IgD-negative memory B cell (primary cell): ENCODE data around the gene LRRC31. TPM values are rescaled to one million over a fixed set of nuclear protein-coding genes. Genes with fewer than 3 reads are reported as not detected.

Experiments
- H3K27ac Mint-ChIP-seq, 3 donors: one replicate each; pipeline ENCODE4 v1.8.0; 2020 to 2022; ENCODE audit warnings: mild to moderate bottlenecking in 3 of 3, mixed read lengths in 3 of 3, moderate library complexity in 1 of 3
- H3K27me3 Mint-ChIP-seq: one replicate; pipeline ENCODE4 v1.8.0; 2021; ENCODE audit warnings: mixed read lengths
- H3K36me3 Mint-ChIP-seq: one replicate; pipeline ENCODE4 v1.8.0; 2020; ENCODE audit warnings: mild to moderate bottlenecking, mixed read lengths
- H3K4me1 Mint-ChIP-seq, 3 donors: one replicate each; pipeline ENCODE4 v1.8.0; 2020 to 2022; ENCODE audit warnings: mixed read lengths in 3 of 3, mild to moderate bottlenecking in 1 of 3
- H3K4me3 Mint-ChIP-seq, 4 donors: one replicate each; pipeline ENCODE4 v1.8.0; 2020 to 2022; ENCODE audit warnings: mild to moderate bottlenecking in 4 of 4, mixed read lengths in 4 of 4, moderate library complexity in 3 of 4
- H3K9me3 Mint-ChIP-seq, 3 donors: one replicate each; pipeline ENCODE4 v1.8.0; 2020 to 2021; ENCODE audit warnings: mixed read lengths in 3 of 3, mild to moderate bottlenecking in 1 of 3
- polyA plus RNA-seq: library from polyadenylated mRNA; unstranded; fragments of 300-500 nt; fragmentation: Illumina TruSeq; gene quantifications from one replicate; pipeline ENCODE4 v1.2.3, GENCODE V29; 2021

The LRRC31 gene
- polyA plus RNA-seq, 1 donor from 2014 or later, result not detected

DNA sequence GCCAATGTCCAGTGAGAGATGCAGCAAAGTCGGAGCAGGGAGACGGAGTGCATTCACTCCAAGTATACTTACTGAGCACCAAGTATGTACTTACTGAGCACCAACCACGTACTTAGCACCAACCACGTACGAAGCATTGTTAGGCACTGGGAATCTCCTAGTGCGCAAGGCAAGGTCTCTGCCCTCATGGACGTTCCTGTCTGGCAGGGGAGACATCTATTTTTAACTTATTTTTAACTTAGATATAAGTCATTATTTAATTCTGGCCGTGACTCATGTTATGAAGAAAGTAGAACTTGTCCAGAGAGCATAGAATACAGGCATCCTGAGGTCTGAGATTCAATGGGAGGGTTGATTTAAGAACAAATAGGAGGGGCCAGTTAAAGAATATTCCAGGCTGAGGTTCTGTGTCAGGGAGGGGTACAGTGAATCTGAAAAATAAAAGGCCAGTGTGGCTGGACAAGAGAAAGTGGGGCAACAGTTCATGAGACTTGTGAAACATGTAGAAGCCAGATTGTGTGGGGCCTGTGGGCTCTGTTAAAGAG, 9.3 kb upstream of the LRRC31 start:
- no peaks in the 10 kb centered on the region for H3K36me3 Mint-ChIP-seq
- no peaks in the 10 kb centered on the region for H3K27me3 Mint-ChIP-seq
- H3K27ac Mint-ChIP-seq, result no peak overlapping the region
- no peak overlapping the region for H3K4me3 Mint-ChIP-seq
- H3K9me3 Mint-ChIP-seq, result no peaks in the 10 kb centered on the region
- peaks cover 0 to 8% (median 6%) of the 10 kb centered on the region in 3 donors for H3K4me1 Mint-ChIP-seq

DNA sequence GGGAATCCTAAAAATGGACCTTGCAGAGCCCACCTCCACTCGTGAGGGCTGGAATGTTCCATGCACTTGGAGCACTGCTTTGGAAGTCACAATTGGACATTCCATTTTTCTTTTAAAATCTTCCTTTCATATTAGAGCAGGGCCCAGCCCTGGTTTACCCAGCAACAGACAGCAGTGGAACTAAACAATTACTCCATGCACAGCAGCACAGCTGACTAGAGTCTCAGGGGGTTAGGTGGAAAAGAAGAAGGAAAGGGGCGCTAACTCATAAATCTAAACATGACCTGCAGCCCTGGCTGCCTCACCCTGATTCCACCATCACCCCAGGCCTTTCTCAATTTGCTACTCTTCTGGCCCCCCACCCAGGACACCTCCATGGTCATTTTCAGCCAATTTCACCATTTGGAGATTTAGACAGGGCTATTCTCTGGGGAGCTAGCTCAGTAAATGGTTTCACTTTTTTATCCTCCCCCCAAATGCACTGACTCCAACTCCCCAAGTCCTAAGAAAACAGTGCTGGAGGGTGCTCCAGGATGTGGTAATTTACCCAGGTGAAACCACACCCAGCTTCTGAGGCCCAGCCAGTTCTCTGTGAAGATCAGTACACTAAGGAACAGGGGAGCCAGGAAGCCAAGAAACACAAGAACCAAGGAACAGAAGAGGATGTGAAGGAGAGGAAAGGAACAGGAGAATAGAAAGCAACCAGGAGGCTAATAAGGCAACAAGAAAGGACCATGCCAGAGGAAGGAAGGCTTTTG, 1.6 kb upstream of the LRRC31 start:
- Mint-ChIP-seq H3K9me3 (no peaks in the 10 kb centered on the region), H3K4me1 (peaks cover 0 to 13% (median 3%) of the 10 kb centered on the region in 3 donors), H3K36me3 (no peaks in the 10 kb centered on the region), H3K27me3 (no peaks in the 10 kb centered on the region), H3K27ac (no peak overlapping the region), H3K4me3 (no peak overlapping the region)

DNA sequence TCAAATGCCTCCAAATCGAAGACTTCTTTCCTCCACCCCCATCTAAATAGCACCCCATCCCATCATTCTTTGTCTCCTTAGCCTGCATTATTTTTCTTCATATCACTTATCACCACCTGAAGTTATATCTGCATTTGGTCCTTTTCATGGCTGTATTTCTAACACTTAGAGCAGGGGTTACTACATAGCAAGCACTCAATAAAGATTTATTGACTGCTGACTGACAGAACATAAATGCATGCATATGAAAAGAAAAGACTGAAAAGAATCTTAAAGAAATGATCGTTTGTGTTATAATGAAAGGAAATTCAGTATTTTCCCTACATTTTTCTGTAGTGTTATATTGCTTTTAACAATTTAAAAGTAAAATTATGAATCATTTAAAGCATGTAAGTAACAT, 1.4 kb downstream of the LRRC31 start:
- no peaks in the 10 kb centered on the region for H3K9me3 Mint-ChIP-seq
- H3K4me3 Mint-ChIP-seq, result no peak overlapping the region
- H3K27me3 Mint-ChIP-seq, result peaks cover 6% of the 10 kb centered on the region
- no peaks in the 10 kb centered on the region for H3K36me3 Mint-ChIP-seq
- peaks cover 18 to 31% (median 19%) of the 10 kb centered on the region in 3 donors for H3K4me1 Mint-ChIP-seq
- no peak overlapping the region for H3K27ac Mint-ChIP-seq

DNA sequence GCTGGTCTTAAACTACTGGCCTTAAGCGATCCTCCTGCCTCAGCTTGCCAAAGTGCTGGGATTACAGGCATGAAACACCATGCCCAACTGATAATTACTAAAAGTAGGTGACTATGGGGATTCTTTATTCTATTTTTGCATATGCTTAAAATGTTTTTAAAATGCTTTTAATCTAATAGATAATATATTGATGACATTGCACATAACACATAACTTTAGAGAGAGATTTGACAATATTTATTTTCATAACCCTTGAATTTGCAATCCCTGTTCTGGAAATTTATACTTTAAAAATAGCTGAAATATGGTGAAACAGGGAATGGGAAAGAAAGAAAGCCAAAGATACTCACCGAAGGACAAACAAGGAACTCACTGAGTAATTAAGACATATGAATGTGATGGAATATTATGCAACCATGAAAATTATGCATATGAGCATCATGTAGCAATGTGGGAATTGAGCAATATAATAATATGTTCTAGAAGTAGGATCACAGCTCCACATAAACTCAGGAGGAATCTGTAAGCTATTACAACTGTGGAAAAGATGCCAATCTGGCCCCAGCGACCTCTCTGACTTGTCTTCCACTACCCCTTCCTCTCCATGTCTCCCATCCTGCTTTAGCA, 2.0 kb downstream of the LRRC31 start:
- no peak overlapping the region for H3K27ac Mint-ChIP-seq
- no peak overlapping the region for H3K4me3 Mint-ChIP-seq
- no peaks in the 10 kb centered on the region for H3K36me3 Mint-ChIP-seq
- H3K27me3 Mint-ChIP-seq, result peaks cover 6% of the 10 kb centered on the region
- no peaks in the 10 kb centered on the region for H3K9me3 Mint-ChIP-seq
- H3K4me1 Mint-ChIP-seq, result peaks cover 18 to 33% (median 21%) of the 10 kb centered on the region in 3 donors

DNA sequence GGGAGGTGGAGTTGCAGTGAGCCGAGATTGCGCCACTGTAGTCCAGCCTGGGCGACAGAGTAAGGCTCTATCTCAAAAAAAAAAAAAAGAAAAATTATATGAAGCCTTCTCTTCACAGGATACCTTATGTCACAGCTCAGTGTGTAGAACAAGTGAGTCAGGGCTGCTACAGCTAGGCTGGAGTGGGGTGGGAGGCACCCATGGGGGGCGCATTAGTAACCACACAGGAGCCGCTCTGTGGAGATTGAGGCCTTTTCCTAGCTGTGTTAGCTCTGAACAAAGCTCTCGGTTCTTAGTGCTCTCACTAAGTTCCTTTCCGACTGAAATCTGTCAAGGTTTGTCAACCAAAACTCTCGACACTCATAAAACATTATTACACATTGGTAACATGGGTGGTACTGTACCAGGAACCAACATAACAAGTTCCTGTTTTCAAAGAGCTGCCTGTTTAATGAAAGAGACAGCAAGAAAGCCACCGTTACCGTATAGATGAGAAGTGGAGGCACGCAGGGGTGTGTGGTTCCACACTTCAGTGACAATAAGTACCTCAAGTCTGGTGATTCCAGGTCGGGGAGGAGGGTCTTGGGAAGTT, 4.5 kb downstream of the LRRC31 start:
- Mint-ChIP-seq H3K27ac (peak overlapping the region; percentile 2 to 64 (median 14)), H3K27me3 (peaks cover 6% of the 10 kb centered on the region), H3K9me3 (no peaks in the 10 kb centered on the region), H3K4me3 (peak overlapping the region in 2 of 4 donors; percentile 82 to 84), H3K36me3 (no peaks in the 10 kb centered on the region), H3K4me1 (peaks cover 15 to 22% (median 21%) of the 10 kb centered on the region in 3 donors)

DNA sequence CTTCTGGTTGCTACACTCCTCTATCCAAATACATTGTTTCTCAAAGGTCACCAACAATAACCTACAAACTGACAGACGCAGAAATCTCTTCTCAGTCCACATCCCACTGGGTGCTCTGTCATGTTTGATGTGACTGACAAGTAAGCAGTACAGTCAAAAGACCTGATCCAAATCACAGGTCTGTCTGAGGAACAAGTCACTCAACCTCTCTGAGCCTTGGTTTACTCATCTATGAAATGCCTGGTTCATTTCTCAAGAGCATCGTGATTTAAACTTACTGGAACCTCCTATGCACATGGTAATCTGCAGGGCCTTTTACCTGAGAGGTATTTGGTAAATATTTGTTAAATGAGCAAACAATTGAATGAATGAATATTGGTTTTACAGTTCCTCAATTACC, 5.5 kb downstream of the LRRC31 start:
- Mint-ChIP-seq H3K9me3 (no peaks in the 10 kb centered on the region), H3K4me3 (no peak overlapping the region), H3K27me3 (peaks cover 7% of the 10 kb centered on the region), H3K36me3 (no peaks in the 10 kb centered on the region), H3K4me1 (peaks cover 15 to 21% (median 20%) of the 10 kb centered on the region in 3 donors), H3K27ac (no peak overlapping the region)

DNA sequence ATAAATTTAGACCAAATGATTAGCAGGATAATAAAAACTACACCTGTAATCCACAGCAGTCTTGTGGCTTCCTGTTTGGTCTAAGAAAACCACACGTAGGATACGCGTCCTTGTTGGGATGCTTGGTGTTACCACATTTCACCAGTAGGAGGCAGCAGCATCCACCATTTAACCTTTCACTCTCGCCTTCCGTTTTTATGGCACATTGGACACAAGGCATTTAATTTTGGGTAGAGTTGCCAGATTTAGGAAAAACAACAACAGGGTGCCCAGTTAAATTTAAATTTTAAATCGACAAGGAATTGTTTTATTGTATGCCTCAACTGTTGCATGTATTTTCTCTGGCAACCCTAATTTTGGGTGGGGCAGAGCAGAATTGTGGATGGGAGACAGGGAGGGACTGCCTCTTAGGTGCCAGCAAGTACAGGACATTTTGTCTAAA, 6.3 kb downstream of the LRRC31 start:
- peaks cover 15 to 21% (median 20%) of the 10 kb centered on the region in 3 donors for H3K4me1 Mint-ChIP-seq
- H3K27me3 Mint-ChIP-seq, result peaks cover 8% of the 10 kb centered on the region
- H3K9me3 Mint-ChIP-seq, result no peaks in the 10 kb centered on the region
- peak overlapping the region in 1 of 3 donors; percentile 86 for H3K27ac Mint-ChIP-seq
- H3K4me3 Mint-ChIP-seq, result peak overlapping the region in 2 of 4 donors; percentile 39 to 74
- H3K36me3 Mint-ChIP-seq, result no peaks in the 10 kb centered on the region

DNA sequence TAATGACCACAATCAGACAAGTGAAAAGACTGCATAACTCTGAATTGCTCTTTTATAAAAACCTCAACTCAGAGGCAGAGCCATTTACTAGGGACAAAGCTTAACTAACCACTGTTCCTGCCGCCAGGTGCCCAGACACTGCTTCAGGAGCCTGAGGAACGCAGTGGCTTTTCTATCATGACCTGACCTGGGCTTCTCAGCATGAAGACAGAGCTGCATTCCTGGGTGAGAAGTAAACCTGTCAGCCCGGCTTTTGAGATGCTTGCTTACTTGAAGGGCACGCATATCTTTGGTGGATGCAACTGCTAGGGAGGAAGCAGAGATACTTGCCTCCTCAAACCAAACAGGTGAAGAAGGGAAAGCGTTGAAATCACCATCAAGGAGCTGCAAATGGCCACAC, 7.9 kb downstream of the LRRC31 start:
- H3K4me1 Mint-ChIP-seq, result peaks cover 15 to 21% (median 20%) of the 10 kb centered on the region in 3 donors

DNA sequence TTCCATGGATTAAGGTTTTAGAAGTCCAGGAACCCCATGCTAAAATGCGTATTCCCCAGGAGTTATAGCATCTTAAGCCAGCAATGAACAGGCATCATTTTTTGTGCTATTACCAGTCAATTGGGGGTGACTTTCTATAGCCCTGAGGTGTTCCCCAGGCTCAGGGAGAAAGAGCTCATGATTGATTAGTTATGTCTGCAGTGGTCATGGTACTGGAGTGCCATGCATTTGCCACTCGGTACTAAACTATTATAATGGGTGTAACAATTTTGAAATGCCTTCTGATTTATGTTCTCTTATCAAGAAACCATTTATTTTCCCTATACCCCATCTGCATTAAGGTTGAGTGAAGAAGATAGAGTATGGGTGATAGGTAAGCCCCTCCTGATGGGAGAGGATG, 11.9 kb downstream of the LRRC31 start:
- Mint-ChIP-seq H3K36me3 (peaks cover 4% of the 10 kb centered on the region), H3K4me1 (no peaks in the 10 kb centered on the region), H3K27me3 (peaks cover 5% of the 10 kb centered on the region), H3K27ac (no peak overlapping the region), H3K4me3 (no peak overlapping the region), H3K9me3 (no peaks in the 10 kb centered on the region)

More for the DNA sequence above, 7.9 kb downstream of the LRRC31 start:
- H3K36me3 Mint-ChIP-seq, result no peaks in the 10 kb centered on the region
- H3K27me3 Mint-ChIP-seq, result peaks cover 11% of the 10 kb centered on the region
- no peaks in the 10 kb centered on the region for H3K9me3 Mint-ChIP-seq
- no peak overlapping the region for H3K4me3 Mint-ChIP-seq
- peak overlapping the region in 1 of 3 donors; percentile 17 for H3K27ac Mint-ChIP-seq

DNA sequence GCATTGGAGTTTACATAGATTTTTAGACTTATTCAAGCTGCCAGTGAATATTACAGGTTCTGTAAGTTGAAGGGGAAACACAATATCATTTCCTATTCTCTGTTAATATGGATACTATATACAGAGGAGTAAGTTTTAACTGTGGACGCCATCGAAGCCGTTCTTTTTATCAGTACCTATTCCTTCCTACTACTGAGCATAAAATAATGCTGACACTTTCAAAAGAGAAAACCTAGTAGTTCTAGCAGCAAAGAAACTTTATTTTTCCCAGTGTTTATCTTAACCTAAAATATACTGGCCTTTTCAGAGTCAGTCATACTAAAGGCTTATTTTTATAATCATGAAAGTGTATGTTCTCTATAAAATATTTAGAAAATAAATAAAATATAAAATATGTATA, 14.2 kb downstream of the LRRC31 start:
- H3K4me1 Mint-ChIP-seq, result peaks cover 0 to 2% (median 0%) of the 10 kb centered on the region in 3 donors
- no peak overlapping the region for H3K27ac Mint-ChIP-seq
- peaks cover 4% of the 10 kb centered on the region for H3K36me3 Mint-ChIP-seq
- no peak overlapping the region for H3K4me3 Mint-ChIP-seq
- H3K27me3 Mint-ChIP-seq, result peaks cover 5% of the 10 kb centered on the region
- H3K9me3 Mint-ChIP-seq, result no peaks in the 10 kb centered on the region

DNA sequence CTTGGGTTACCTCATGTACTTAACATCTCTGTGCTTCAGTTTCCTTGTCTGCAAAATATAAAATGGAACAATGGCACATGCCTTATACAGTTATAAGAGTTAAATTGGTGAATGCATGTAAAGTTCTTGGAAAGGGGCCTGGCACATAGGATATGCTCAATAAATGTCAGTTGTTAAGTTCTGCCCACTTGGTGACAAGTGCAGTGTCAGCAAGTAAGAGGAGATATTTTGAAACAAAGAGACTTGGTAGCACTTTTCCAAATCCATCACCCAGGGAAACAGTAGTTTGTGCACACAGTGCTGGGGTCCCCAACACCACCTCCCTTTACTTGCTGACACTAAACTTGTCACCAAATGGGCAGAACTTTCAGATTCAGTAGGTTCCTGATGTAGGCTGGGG, 19.1 kb downstream of the LRRC31 start:
- Mint-ChIP-seq H3K9me3 (no peaks in the 10 kb centered on the region), H3K4me1 (peaks cover 16 to 28% (median 21%) of the 10 kb centered on the region in 3 donors), H3K27ac (no peak overlapping the region), H3K36me3 (peaks cover 4% of the 10 kb centered on the region), H3K4me3 (no peak overlapping the region), H3K27me3 (no peaks in the 10 kb centered on the region)

DNA sequence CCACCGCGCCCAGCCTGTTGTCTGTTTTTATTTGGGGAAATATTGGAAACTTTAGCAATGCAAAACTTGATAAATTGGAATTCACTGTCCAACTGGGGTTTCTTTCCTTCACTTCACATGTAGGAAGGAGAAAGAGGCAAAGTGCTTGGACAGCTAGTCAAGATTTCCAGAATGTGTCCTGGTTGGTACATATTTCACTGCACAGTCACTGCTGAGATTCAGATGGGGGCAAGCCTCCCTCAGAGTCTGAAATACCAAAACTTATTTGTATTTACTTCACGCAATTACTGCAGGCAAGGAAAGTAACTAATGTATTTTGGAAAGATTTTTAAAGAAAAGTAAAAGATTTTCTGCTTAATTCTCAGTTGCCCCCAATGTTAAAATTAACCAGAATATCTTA, 21.0 kb downstream of the LRRC31 start:
- no peak overlapping the region for H3K27ac Mint-ChIP-seq
- H3K9me3 Mint-ChIP-seq, result no peaks in the 10 kb centered on the region
- H3K27me3 Mint-ChIP-seq, result no peaks in the 10 kb centered on the region
- H3K4me3 Mint-ChIP-seq, result no peak overlapping the region
- peaks cover 16 to 28% (median 23%) of the 10 kb centered on the region in 3 donors for H3K4me1 Mint-ChIP-seq
- H3K36me3 Mint-ChIP-seq, result peaks cover 3% of the 10 kb centered on the region

DNA sequence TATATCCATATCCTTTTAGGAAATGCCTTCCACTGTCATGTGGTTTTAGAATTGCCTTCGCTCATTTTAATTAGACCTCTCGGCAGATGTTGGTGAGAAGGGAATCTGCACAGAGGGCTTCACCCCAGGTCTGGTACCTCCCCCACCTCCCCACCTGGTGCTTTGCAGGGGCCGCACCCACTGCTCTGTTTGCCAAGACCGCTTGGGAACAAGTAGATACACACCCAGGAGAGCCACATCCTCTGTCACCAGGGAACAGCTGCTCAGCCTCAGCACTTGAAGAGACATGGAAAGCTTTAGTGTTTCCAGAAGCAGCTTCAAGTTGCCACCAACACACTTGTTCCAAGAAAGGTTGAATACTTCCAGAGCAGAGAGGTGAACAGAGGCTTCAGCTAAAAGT, 21.8 kb downstream of the LRRC31 start:
- peak overlapping the region in 1 of 3 donors; percentile 0 for H3K27ac Mint-ChIP-seq
- H3K4me3 Mint-ChIP-seq, result peak overlapping the region in 2 of 4 donors; percentile 2 to 77
- H3K9me3 Mint-ChIP-seq, result no peaks in the 10 kb centered on the region
- no peaks in the 10 kb centered on the region for H3K36me3 Mint-ChIP-seq
- peaks cover 21 to 32% (median 31%) of the 10 kb centered on the region in 3 donors for H3K4me1 Mint-ChIP-seq
- H3K27me3 Mint-ChIP-seq, result no peaks in the 10 kb centered on the region

DNA sequence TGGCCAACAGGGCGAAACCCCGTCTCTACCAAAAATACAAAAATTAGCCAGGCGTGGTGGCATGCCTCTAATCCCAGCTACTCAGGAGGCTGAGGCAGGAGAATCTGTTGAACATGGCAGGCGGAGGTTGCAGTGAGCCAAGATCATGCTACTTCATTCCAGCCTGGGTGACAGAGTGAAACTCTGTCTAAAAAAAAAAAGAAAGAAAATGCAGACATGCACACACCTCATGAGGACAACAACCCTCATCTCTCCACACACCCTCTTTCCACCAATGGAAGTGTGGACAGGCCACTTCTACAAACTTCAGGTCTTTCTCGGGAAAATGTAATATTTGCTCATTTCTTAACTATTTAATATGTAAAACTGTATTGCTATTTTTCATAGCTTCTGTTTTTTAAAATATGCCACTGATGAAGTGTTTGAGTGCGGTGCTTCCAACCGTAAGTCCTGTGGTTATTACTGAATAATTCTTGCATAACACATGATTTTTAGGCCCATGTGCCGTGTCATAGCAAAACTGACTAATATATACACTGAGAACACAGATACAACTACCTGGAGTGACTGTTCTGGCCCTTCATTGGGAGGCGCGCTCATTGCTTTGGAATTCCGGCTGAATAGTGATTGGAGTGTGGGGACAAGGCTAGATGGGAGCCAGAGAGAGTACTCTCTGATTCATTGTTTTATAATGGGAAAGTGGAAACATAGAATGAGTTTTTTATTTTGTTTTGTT, 23.1 kb downstream of the LRRC31 start:
- peaks cover 23 to 35% (median 32%) of the 10 kb centered on the region in 3 donors for H3K4me1 Mint-ChIP-seq
- H3K4me3 Mint-ChIP-seq, result peak overlapping the region; percentile 7 to 81 (median 60)
- H3K36me3 Mint-ChIP-seq, result no peaks in the 10 kb centered on the region
- peak overlapping the region; percentile 1 to 89 (median 8) for H3K27ac Mint-ChIP-seq
- no peaks in the 10 kb centered on the region for H3K9me3 Mint-ChIP-seq
- no peaks in the 10 kb centered on the region for H3K27me3 Mint-ChIP-seq
